GM12878 (cell line): ENCODE data around the gene GPR39. TPM values are rescaled to one million over a fixed set of nuclear protein-coding genes. Genes with fewer than 3 reads are reported as not detected.

ENCODE experiments used
- ATAC-seq: fragments of 200-7000 bp; cut with Tn5 transposase; 3 replicates; pipeline ENCODE4 v1.9.1; 2020; ENCODE audit warnings: mild to moderate bottlenecking, moderate library complexity
- BruUV-seq: library from RNA; stranded (reverse); fragments of 400-500 nt; replicated peaks from 2 replicates; lab custom pipeline; 2021; lab: Mats Ljungman, UMichigan
- CTCF ChIA-PET: fragments of 300-600 bp; sonication (Branson Sonifier 250); formaldehyde crosslinking; extraction: SDS; loops from one replicate; lab custom pipeline; 2021; ENCODE audit warnings: inconsistent platforms; lab: Yijun Ruan, JAX
- POLR2A ChIA-PET: fragments of 350-600 bp; formaldehyde crosslinking; extraction: SDS; loops from one replicate; lab custom pipeline; 2021; ENCODE audit warnings: inconsistent platforms; lab: Charles Lee
- RAD21 ChIA-PET: fragments of 300-600 bp; sonication (Branson Sonifier 250); formaldehyde crosslinking; loops from one replicate; lab custom pipeline; 2023; ENCODE audit warnings: antibody characterized with exemption; ENCODE audit not compliant: unreplicated experiment; lab: Charles Lee
- SMC1A ChIA-PET: fragments of 300-600 bp; sonication (Branson Sonifier 250); formaldehyde crosslinking; loops from one replicate; lab custom pipeline; 2023; ENCODE audit not compliant: unreplicated experiment, uncharacterized antibody; lab: Charles Lee
- DNase-seq: peaks from one replicate; pipeline ENCODE4 v3.0.0-alpha.2; 2011; ENCODE audit warnings: low read depth, low spot score
- FAIRE-seq: peaks from 3 replicates; lab custom pipeline; 2011; peaks lifted over from hg19 to GRCh38; lab: Jason Lieb, UNC
- H2AFZ ChIP-seq: 2 replicates; pipeline ENCODE4 v1.6.0; 2011; ENCODE audit warnings: low read depth, low read length, control low read depth; ENCODE audit not compliant: control insufficient read depth
- H3K27ac ChIP-seq: 2 replicates; pipeline ENCODE4 v1.5.1; 2011; ENCODE audit warnings: control low read depth; ENCODE audit not compliant: control insufficient read depth, insufficient read depth
- H3K27me3 ChIP-seq, 2 experiments: replicated peaks in 1 of 2; 2 replicates each; pipeline versions ENCODE4 v1.6.0 to v1.6.1; 2011; ENCODE audit warnings: low read length in 1 of 2; ENCODE audit not compliant: control insufficient read depth in 2 of 2, insufficient read depth in 2 of 2
- H3K36me3 ChIP-seq, 2 experiments: 2 replicates each; pipeline ENCODE4 v1.5.1; 2011; ENCODE audit warnings: low read length in 1 of 2; ENCODE audit not compliant: control insufficient read depth in 2 of 2, insufficient read depth in 2 of 2
- H3K4me1 ChIP-seq: 2 replicates; pipeline ENCODE4 v1.6.1; 2011; ENCODE audit warnings: mild to moderate bottlenecking, low read length, moderate library complexity, mixed read lengths; ENCODE audit not compliant: control insufficient read depth, insufficient read depth
- H3K4me2 ChIP-seq: 2 replicates; pipeline ENCODE4 v1.6.0; 2011; ENCODE audit warnings: control low read depth; ENCODE audit not compliant: control insufficient read depth, insufficient read depth
- H3K4me3 ChIP-seq: fragments of 200-600 bp; sonication (generic); 2 replicates; pipeline ENCODE4 v1.5.1; 2016
- H3K79me2 ChIP-seq: 2 replicates; pipeline ENCODE4 v1.6.0; 2011; ENCODE audit warnings: low read length; ENCODE audit not compliant: control insufficient read depth, insufficient read depth
- H3K9ac ChIP-seq: 2 replicates; pipeline ENCODE4 v1.8.0; 2011; ENCODE audit warnings: low read length, control low read depth, mixed read lengths; ENCODE audit not compliant: control insufficient read depth, insufficient read depth
- H3K9me3 ChIP-seq: replicated peaks from 3 replicates; pipeline ENCODE4 v1.5.1; 2011; ENCODE audit warnings: mild to moderate bottlenecking, low read length; ENCODE audit not compliant: control insufficient read depth, insufficient read depth
- H4K20me1 ChIP-seq: 2 replicates; pipeline ENCODE4 v1.6.0; 2011; ENCODE audit not compliant: control insufficient read depth, insufficient read depth
- BACH1 ChIP-seq: fragments of 450-650 bp; IDR thresholded peaks from 2 replicates; pipeline ENCODE4 v1.6.1; 2017; ENCODE audit warnings: mild to moderate bottlenecking, borderline replicate concordance
- DPF2 ChIP-seq: fragments of 450-650 bp; IDR thresholded peaks from 2 replicates; pipeline ENCODE4 v1.6.1; 2017; ENCODE audit warnings: mild to moderate bottlenecking
- E2F8 ChIP-seq: fragments of 450-650 bp; IDR thresholded peaks from 2 replicates; pipeline ENCODE4 v1.6.1; 2018; ENCODE audit warnings: mild to moderate bottlenecking, low read depth, moderate library complexity; ENCODE audit not compliant: partially characterized antibody
- ESRRA ChIP-seq: IDR thresholded peaks from 2 replicates; pipeline ENCODE4 v1.6.1; 2012; ENCODE audit warnings: mild to moderate bottlenecking, low read length, improper control_type of control experiment
- KLF5 ChIP-seq: fragments of 450-650 bp; IDR thresholded peaks from 2 replicates; pipeline ENCODE4 v1.6.1; 2014; ENCODE audit warnings: mild to moderate bottlenecking; ENCODE audit not compliant: partially characterized antibody
- NR2C1 ChIP-seq: fragments of 450-650 bp; IDR thresholded peaks from 2 replicates; pipeline ENCODE4 v1.6.1; 2017; ENCODE audit warnings: antibody characterized with exemption, mild to moderate bottlenecking, moderate library complexity
- PAX5 ChIP-seq: IDR thresholded peaks from 2 replicates; pipeline ENCODE4 v1.6.1; 2011; ENCODE audit warnings: low read depth, low read length, borderline replicate concordance
- PAX8 ChIP-seq: fragments of 450-650 bp; IDR thresholded peaks from 2 replicates; pipeline ENCODE4 v1.6.1; 2017; ENCODE audit warnings: mild to moderate bottlenecking, moderate library complexity
- POLR2AphosphoS5 ChIP-seq: IDR thresholded peaks from 2 replicates; pipeline ENCODE4 v1.6.1; 2011; ENCODE audit warnings: mild to moderate bottlenecking, low read length, inconsistent platforms
- RBBP5 ChIP-seq: fragments of 200-600 bp; sonication (generic); conservative IDR thresholded peaks from 2 replicates; pipeline ENCODE4 v1.6.1; 2016
- SREBF1 ChIP-seq: IDR thresholded peaks from 2 replicates; pipeline ENCODE4 v1.6.1; 2012; ENCODE audit warnings: mild to moderate bottlenecking, low read length
- SREBF2 ChIP-seq: IDR thresholded peaks from 2 replicates; pipeline ENCODE4 v1.6.1; 2012; ENCODE audit warnings: mild to moderate bottlenecking, low read length
- TAF1 ChIP-seq: IDR thresholded peaks from 2 replicates; pipeline ENCODE4 v1.6.1; 2011; ENCODE audit warnings: mild to moderate bottlenecking, low read depth, low read length, borderline replicate concordance
- TCF12 ChIP-seq: IDR thresholded peaks from 2 replicates; pipeline ENCODE4 v1.6.1; 2011; ENCODE audit warnings: low read depth, mild to moderate bottlenecking, low read length
- ZBTB33 ChIP-seq: fragments of 450-650 bp; IDR thresholded peaks from 2 replicates; pipeline ENCODE4 v1.6.1; 2017; ENCODE audit warnings: mild to moderate bottlenecking
- ZBTB40 ChIP-seq: fragments of 450-650 bp; IDR thresholded peaks from 2 replicates; pipeline ENCODE4 v1.6.1; 2016; ENCODE audit warnings: mild to moderate bottlenecking, moderate library complexity, borderline replicate concordance
- WGBS: methylation state at CpG from one replicate; pipeline ENCODE4 v1.1.6; 2016; ENCODE audit warnings: low lambda C conversion rate; ENCODE audit not compliant: insufficient replicate concordance, insufficient coverage; ENCODE audit errors: missing lambda C conversion rate; 5-methylcytosine and 5-hydroxymethylcytosine counted together
- in situ Hi-C: fragments of 300-500 bp; cut with MboI; formaldehyde crosslinking; loops from 9 replicates; pipeline ENCODE4 v1.14.3; 2018; ENCODE audit warnings: mixed read lengths
- intact Hi-C: fragments of 100-400 bp; cut with micrococcal nuclease; formaldehyde crosslinking; loops from one replicate; pipeline ENCODE4 v1.14.2; 2022; ENCODE audit not compliant: unreplicated experiment
- polyA plus RNA-seq, 11 experiments: library from polyadenylated mRNA; depleted of rRNA in 4 of 11; unstranded in 6 of 11; stranded (reverse) in 5 of 11; fragments of >200 nt; fragmentation: Nextera tagmentation in 4 of 11; fragmentation: Illumina TruSeq in 1 of 11; extraction: Ambion mirVana in 4 of 11; extraction: Trizol in 1 of 11; gene quantifications; 1 replicate in 1 of 11; 2 replicates in 10 of 11; pipeline versions ENCODE4 v1.2.1 to v1.2.3, GENCODE V29; 2011 to 2016; ENCODE audit warnings: inconsistent platforms in 2 of 11, missing spikeins in 2 of 11, low read depth in 1 of 11
- total RNA-seq, 4 experiments: library from RNA; depleted of rRNA in 3 of 4; stranded (reverse); fragments of >200 nt in 3 of 4; fragmentation: Illumina TruSeq in 1 of 4; extraction: Trizol in 1 of 4; gene quantifications; 2 replicates each; pipeline versions ENCODE4 v1.2.1 to v1.2.3, GENCODE V29; 2013 to 2021

Gene GPR39
- total and polyA plus RNA-seq, 10 of the 15 experiments (the other 5 are each of a cell fraction or from before 2014, with no cell fraction given) = 0.05 to 0.23 TPM; not detected in 8

GRCh38 chr2:132659331-132659730 is 242.7 kb downstream of the GPR39 start:
- H3K79me2 ChIP-seq = no peaks in the 10 kb centered on the region
- no peak for TF ChIP-seq SREBF2
- no peak for TF ChIP-seq DPF2
- no peak for TF ChIP-seq E2F8
- TF ChIP-seq ESRRA = no peak
- no peak for TF ChIP-seq PAX5
- no peak for TF ChIP-seq SREBF1
- no peak for TF ChIP-seq BACH1
- TF ChIP-seq TAF1 = no peak
- no peak for TF ChIP-seq PAX8
- no peak for TF ChIP-seq KLF5
- no peak for TF ChIP-seq RBBP5
- no peak for TF ChIP-seq NR2C1
- TF ChIP-seq ZBTB33 = no peak
- no peak for TF ChIP-seq POLR2AphosphoS5
- TF ChIP-seq TCF12 = no peak
- no peak for TF ChIP-seq ZBTB40
- H4K20me1 ChIP-seq = no peaks in the 10 kb centered on the region
- H3K9me3 ChIP-seq = no peaks in the 10 kb centered on the region
- ChIA-PET SMC1A (interaction anchor here (1.1 to 1.3 kb wide), 3 partner anchors 9 to 57 kb away, joined by 3 to 4 read pairs (median 3); no protein-coding TSS in a partner anchor), RAD21 (interaction anchor here (0.9 kb wide), 1 partner anchor 10 kb away, joined by 3 read pairs; no protein-coding TSS in a partner anchor), POLR2A (interaction anchor here (1.0 kb wide), 1 partner anchor 78 kb away, joined by 3 read pairs; no protein-coding TSS in a partner anchor), CTCF (interaction anchor here (1.2 to 1.7 kb wide), 3 partner anchors 8 to 16 kb away, joined by 5 to 8 read pairs (median 6); no protein-coding TSS in a partner anchor)
- H3K4me2 ChIP-seq = no peak overlapping the region
- no peaks in the 10 kb centered on the region for H3K4me1 ChIP-seq
- intact Hi-C loops = no loop called here
- no peak overlapping the region for H3K9ac ChIP-seq
- DNase-seq (no peak), ATAC-seq (no peak), FAIRE-seq (no peak)
- no peak overlapping the region for H3K27ac ChIP-seq
- no peak overlapping the region for H3K4me3 ChIP-seq
- no TSS peak for BruUV-seq
- H2AFZ ChIP-seq = no peak overlapping the region
- no peaks in the 10 kb centered on the region for H3K36me3 ChIP-seq
- in situ Hi-C loops = no loop called here
- H3K27me3 ChIP-seq = no peaks in the 10 kb centered on the region
- 9% methylated on average over 3 of the region's 3 CpGs for WGBS
